Activated T-helper 2 cell treated with anti-CD3 and anti-CD28 coated beads, Interferon-gamma antibody, Interleukin-2, Interleukin-4, amounts not matched to agents 10 μg/mL and 5 μg/mL and 100 μg/mL, durations not matched to agents 14 hours and 24 hours and 36 hours (primary cell): ENCODE measurements around the gene KRT23. TPM values are rescaled to one million over a fixed set of nuclear protein-coding genes. Genes with fewer than 3 reads are reported as not detected.
"Not testable (repeated sequence)": the region's sequence is repeated elsewhere in the genome, so short reads cannot be mapped to it uniquely, and the experiment has no call there.

ENCODE experiments used
- DNase-seq: peaks from one replicate; pipeline ENCODE4 v3.0.0; 2021; ENCODE audit warnings: low spot score
- H3K27ac Mint-ChIP-seq: one replicate; pipeline ENCODE4 v1.8.0; 2021; ENCODE audit warnings: mixed read lengths
- H3K27me3 Mint-ChIP-seq: one replicate; pipeline ENCODE4 v1.8.0; 2021; ENCODE audit warnings: low read depth, mixed read lengths
- H3K36me3 Mint-ChIP-seq: one replicate; pipeline ENCODE4 v1.8.0; 2021; ENCODE audit warnings: low read depth, mixed read lengths
- H3K4me1 Mint-ChIP-seq: one replicate; pipeline ENCODE4 v1.8.0; 2021; ENCODE audit warnings: low read depth, mixed read lengths
- H3K4me3 Mint-ChIP-seq: one replicate; pipeline ENCODE4 v1.8.0; 2021; ENCODE audit warnings: low read depth, mild to moderate bottlenecking, moderate library complexity, mixed read lengths
- H3K9me3 Mint-ChIP-seq: one replicate; pipeline ENCODE4 v1.8.0; 2021; ENCODE audit warnings: mixed read lengths
- intact Hi-C: fragments of 100-400 bp; cut with micrococcal nuclease; formaldehyde crosslinking; loops from one replicate; pipeline ENCODE4 v1.15.1; 2023
- total RNA-seq: library from RNA; stranded (reverse); gene quantifications from 2 replicates; pipeline ENCODE4 v1.2.3, GENCODE V29; 2022

Gene KRT23
- total RNA-seq, 1 donor from 2014 or later, result not detected

- H3K27me3 Mint-ChIP-seq, result peaks cover 33% of the 10 kb centered on the region
- no peak for DNase-seq
- no peak overlapping the region for H3K27ac Mint-ChIP-seq
- H3K4me1 Mint-ChIP-seq, result no peaks in the 10 kb centered on the region
- intact Hi-C loops, result no loop called here
- no peaks in the 10 kb centered on the region for H3K36me3 Mint-ChIP-seq
- H3K9me3 Mint-ChIP-seq, result no peaks in the 10 kb centered on the region
- H3K4me3 Mint-ChIP-seq, result no peak overlapping the region
These were observed 5.1 kb upstream of the KRT23 start for GRCh38 chr17:40942553-40942952.

DNA sequence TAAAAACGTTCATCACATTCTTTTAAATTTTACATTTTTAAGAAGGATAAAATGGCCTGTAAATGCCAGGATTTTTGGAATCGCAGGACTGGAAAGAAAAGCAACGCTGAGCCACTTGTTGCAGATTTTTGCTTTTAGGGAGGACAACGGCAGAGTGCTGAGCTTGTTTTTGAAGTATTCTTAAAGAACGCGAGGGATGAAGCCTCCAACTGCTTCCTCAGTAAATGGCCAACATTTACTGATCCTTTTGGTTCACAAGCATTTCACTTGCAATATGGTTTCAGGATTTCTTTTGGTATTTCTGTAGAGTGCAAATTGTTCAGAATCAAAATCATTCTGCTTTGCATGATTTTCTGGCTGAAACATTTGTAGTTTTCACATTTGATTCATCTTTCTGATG is 2.8 kb upstream of the KRT23 start:
- Mint-ChIP-seq H3K27ac (no peak overlapping the region), H3K9me3 (no peaks in the 10 kb centered on the region), H3K4me1 (no peaks in the 10 kb centered on the region), H3K27me3 (peaks cover 17% of the 10 kb centered on the region), H3K4me3 (no peak overlapping the region), H3K36me3 (no peaks in the 10 kb centered on the region)
- DNase-seq, result no peak
- intact Hi-C loops, result no loop called here

- Mint-ChIP-seq H3K27me3 (peaks cover 13% of the 10 kb centered on the region), H3K36me3 (no peaks in the 10 kb centered on the region), H3K4me1 (no peaks in the 10 kb centered on the region), H3K4me3 (no peak overlapping the region), H3K27ac (no peak overlapping the region), H3K9me3 (no peaks in the 10 kb centered on the region)
- intact Hi-C loops, result no loop called here
- DNase-seq, result no peak
These were observed 1.5 kb upstream of the KRT23 start for GRCh38 chr17:40938981-40939380.

DNA sequence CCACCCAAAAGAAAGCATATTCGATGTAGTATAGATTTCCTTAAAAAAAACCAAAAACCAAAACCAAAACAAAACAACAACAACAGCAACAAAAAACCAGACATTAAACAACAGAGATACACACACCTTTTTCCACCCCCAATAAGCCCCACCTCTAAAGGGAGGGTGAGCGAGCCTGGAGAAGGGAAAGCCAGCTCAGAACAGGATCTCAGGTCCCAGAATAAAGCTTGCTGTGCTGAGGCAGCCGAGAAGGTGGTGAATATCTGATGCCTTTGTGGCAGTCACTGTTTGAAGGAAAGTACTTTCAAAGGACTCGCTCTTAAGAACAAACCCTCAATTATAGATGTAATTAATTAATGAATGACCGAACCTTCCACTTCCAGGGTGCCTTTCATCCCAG is 470 bp downstream of the KRT23 start:
- Mint-ChIP-seq H3K27me3 (peaks cover 15% of the 10 kb centered on the region), H3K9me3 (no peaks in the 10 kb centered on the region), H3K27ac (no peak overlapping the region), H3K4me1 (no peaks in the 10 kb centered on the region), H3K4me3 (no peak overlapping the region), H3K36me3 (no peaks in the 10 kb centered on the region)
- no peak for DNase-seq
- intact Hi-C loops, result no loop called here

GRCh38 chr17:40936437-40936971 is 942 bp downstream of the KRT23 start:
- no peaks in the 10 kb centered on the region for H3K9me3 Mint-ChIP-seq
- H3K27me3 Mint-ChIP-seq, result peaks cover 15% of the 10 kb centered on the region
- no peak overlapping the region for H3K27ac Mint-ChIP-seq
- DNase-seq, result no peak
- intact Hi-C loops, result no loop called here
- H3K36me3 Mint-ChIP-seq, result no peaks in the 10 kb centered on the region
- H3K4me1 Mint-ChIP-seq, result no peaks in the 10 kb centered on the region
- no peak overlapping the region for H3K4me3 Mint-ChIP-seq

GRCh38 chr17:40935624-40936023 is 1.8 kb downstream of the KRT23 start:
- Mint-ChIP-seq H3K9me3 (no peaks in the 10 kb centered on the region), H3K27me3 (peaks cover 15% of the 10 kb centered on the region), H3K27ac (no peak overlapping the region), H3K4me1 (no peaks in the 10 kb centered on the region), H3K4me3 (no peak overlapping the region), H3K36me3 (no peaks in the 10 kb centered on the region)
- DNase-seq, result no peak
- intact Hi-C loops, result no loop called here

GRCh38 chr17:40932608-40933007 is 4.8 kb downstream of the KRT23 start:
- Mint-ChIP-seq H3K9me3 (no peaks in the 10 kb centered on the region), H3K27me3 (peaks cover 15% of the 10 kb centered on the region), H3K4me1 (no peaks in the 10 kb centered on the region), H3K4me3 (no peak overlapping the region), H3K36me3 (no peaks in the 10 kb centered on the region), H3K27ac (no peak overlapping the region)
- intact Hi-C loops, result no loop called here
- DNase-seq, result no peak

DNA sequence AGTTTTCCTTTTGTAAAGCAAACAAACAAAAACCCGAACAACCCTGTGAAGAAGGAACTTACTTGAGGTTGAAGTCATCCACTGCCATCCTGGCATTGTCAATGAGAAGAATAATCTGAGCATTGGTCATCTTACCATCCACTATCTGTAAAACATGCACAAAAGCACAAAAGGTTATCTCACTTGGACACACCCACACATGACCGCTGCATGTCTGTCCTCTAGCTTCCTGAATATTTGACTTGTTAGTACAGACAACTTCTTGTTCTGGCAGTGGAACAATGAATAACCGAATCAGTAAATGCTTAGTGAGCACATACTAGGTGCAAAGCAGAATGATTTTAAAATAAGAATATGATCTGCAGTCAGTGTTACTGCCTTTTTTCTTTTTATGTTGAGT is 6.1 kb downstream of the KRT23 start:
- Mint-ChIP-seq H3K4me1 (no peaks in the 10 kb centered on the region), H3K27me3 (peaks cover 21% of the 10 kb centered on the region), H3K9me3 (no peaks in the 10 kb centered on the region), H3K4me3 (no peak overlapping the region), H3K27ac (no peak overlapping the region), H3K36me3 (no peaks in the 10 kb centered on the region)
- DNase-seq, result no peak
- intact Hi-C loops, result no loop called here

DNA sequence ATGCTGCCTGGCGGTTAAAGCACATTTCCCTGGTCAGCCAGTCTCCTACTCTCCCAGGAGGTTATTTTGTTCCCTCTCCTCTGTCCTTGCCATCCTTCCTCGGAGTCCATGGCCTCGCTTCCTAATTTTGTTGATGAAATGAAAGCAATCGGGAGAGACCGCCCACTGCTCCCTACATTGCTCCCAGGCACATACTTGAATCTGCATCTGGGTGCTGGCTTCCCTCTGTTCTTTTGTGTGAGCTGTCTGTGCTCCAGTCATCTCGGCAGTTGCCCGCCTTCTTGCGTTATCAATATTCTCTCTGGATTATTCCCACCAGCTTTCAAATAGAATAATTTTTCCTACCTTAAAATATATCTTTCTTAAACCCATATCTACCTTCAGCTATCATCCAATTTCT is 11.1 kb downstream of the KRT23 start:
- Mint-ChIP-seq H3K27ac (no peak overlapping the region), H3K36me3 (no peaks in the 10 kb centered on the region), H3K27me3 (peaks cover 10% of the 10 kb centered on the region), H3K4me1 (no peaks in the 10 kb centered on the region), H3K4me3 (no peak overlapping the region), H3K9me3 (no peaks in the 10 kb centered on the region)
- intact Hi-C loops, result no loop called here
- DNase-seq, result no peak

GRCh38 chr17:40922239-40922638 is 15.2 kb downstream of the KRT23 start:
- Mint-ChIP-seq H3K4me3 (no peak overlapping the region), H3K4me1 (no peaks in the 10 kb centered on the region), H3K27ac (no peak overlapping the region)

DNA sequence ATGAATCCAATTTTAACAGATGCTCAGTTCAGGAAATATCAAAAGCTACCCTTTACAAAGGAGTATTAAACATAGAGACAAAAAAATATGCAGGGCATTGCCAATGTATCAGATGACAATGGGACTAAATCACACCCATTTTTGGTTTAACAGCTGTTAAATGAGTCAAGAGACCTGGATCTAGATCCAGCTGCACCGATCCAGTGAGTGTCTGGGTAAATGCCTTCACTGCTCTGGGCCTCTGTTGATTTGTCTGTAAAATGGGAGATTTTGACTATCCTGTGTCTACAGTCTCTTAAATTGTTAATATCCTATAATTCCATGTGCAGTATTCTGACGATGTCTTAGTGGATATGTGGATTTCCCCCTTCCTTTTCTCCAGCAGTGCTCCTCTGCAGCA is 16.4 kb downstream of the KRT23 start:
- intact Hi-C loops, result no loop called here
- peaks cover 8% of the 10 kb centered on the region for H3K27me3 Mint-ChIP-seq

More at GRCh38 chr17:40922239-40922638, 15.2 kb downstream of the KRT23 start:
- peaks cover 16% of the 10 kb centered on the region for H3K27me3 Mint-ChIP-seq
- DNase-seq, result no peak
- no peaks in the 10 kb centered on the region for H3K9me3 Mint-ChIP-seq
- H3K36me3 Mint-ChIP-seq, result no peaks in the 10 kb centered on the region
- intact Hi-C loops, result no loop called here

DNA sequence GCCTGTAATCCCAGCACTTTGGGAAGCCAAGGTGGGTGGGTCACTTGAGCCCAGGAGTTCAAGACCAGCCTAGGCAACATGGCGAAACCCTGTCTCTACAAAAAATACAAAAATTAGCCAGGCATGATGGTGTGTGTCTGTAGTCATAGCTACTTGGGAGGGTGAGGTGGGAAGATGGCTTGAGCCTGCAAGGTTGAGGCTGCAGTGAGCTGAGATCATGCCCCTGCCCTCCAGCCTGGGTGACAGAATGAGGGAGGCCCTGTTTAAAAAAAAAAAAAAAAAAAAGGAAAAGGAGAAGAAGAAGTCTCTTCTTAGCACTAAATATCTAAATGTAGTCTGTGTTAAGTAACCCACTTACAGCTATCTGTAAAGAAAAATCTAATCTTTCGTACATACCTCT is 20.3 kb downstream of the KRT23 start:
- H3K27me3 Mint-ChIP-seq, DNase-seq, H3K27ac Mint-ChIP-seq, H3K9me3 Mint-ChIP-seq, H3K36me3 Mint-ChIP-seq, H3K4me1 Mint-ChIP-seq, intact Hi-C loops, H3K4me3 Mint-ChIP-seq: not testable (repeated sequence)

More for the DNA sequence above, 16.4 kb downstream of the KRT23 start:
- H3K27ac Mint-ChIP-seq, result no peak overlapping the region
- no peaks in the 10 kb centered on the region for H3K9me3 Mint-ChIP-seq
- no peaks in the 10 kb centered on the region for H3K4me1 Mint-ChIP-seq
- DNase-seq, result no peak
- H3K4me3 Mint-ChIP-seq, result no peak overlapping the region
- no peaks in the 10 kb centered on the region for H3K36me3 Mint-ChIP-seq

DNA sequence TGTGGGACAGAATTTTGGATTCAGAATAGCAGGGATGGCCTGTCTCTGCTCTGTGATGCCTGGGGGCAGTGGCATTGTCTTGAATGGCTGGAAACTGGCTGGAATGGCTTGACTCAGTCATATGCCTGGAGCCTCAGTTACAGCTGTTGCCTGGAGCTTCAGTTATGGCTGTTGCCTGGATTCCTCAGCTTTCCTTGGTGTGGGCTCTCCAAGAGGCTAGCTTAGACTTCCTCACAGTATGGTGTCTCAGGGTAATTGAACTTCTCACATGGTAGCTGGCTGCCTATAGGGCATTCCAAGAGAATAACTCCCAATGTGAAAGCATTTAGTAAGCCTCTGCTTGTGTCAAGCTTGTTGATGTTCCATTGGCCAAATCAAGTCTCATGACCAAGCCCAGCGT is 21.1 kb downstream of the KRT23 start:
- Mint-ChIP-seq H3K36me3 (no peaks in the 10 kb centered on the region), H3K27ac (no peak overlapping the region), H3K4me3 (no peak overlapping the region), H3K27me3 (peaks cover 12% of the 10 kb centered on the region), H3K4me1 (no peaks in the 10 kb centered on the region), H3K9me3 (no peaks in the 10 kb centered on the region)
- intact Hi-C loops, result no loop called here
- DNase-seq, result no peak

DNA sequence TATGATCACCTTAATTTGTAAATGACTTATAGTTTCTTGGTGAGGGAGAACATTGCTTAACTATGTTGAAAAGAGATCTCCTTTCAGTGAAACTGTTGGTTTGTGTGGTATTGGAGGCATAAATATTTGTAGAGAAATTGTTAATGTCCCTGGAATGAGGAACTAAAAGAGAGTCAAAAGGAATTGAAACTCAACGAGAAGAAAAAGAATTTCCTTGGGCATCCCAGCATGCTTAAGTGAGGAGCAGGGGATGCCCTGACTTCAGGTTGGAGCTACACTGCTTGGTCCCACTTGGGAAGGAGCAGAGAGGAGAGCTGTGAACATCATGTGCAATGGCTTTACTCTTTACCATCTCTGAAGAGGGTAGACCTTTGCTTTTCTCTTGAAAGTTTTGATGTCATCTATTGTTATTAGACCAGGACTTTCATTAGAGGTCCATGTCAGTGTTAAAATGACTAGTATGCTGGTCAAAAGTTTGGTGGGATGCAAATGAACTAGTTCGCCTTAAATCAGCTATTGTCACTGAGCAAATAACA is 21.7 kb downstream of the KRT23 start:
- no peak for DNase-seq
- H3K9me3 Mint-ChIP-seq, result no peaks in the 10 kb centered on the region
- H3K36me3 Mint-ChIP-seq, result no peaks in the 10 kb centered on the region
- H3K4me1 Mint-ChIP-seq, result no peaks in the 10 kb centered on the region
- intact Hi-C loops, result no loop called here
- no peak overlapping the region for H3K27ac Mint-ChIP-seq
- peaks cover 12% of the 10 kb centered on the region for H3K27me3 Mint-ChIP-seq
- H3K4me3 Mint-ChIP-seq, result no peak overlapping the region
